ENCODE measurements around the gene TAF6. TPM values are rescaled to one million over a fixed set of nuclear protein-coding genes. Genes with fewer than 3 reads are reported as not detected.

TAF6 gene
- total and polyA plus RNA-seq, 9 of the 15 experiments (the other 6 are each of a cell fraction or from before 2014, with no cell fraction given): 0.78 to 78.7 (median 21.3) TPM

- Histone ChIP-seq H3K9me3 (replicated peaks; ENCODE audit: control insufficient read depth, insufficient read depth, low read depth, low read length) (no peaks in the 10 kb centered on the region), H2AFZ (ENCODE audit: low read depth, low read length) (no peak overlapping the region), H3K9me1 (ENCODE audit: control insufficient read depth, insufficient read depth, low read length) (peaks cover 3% of the 10 kb centered on the region), H3K79me2 (ENCODE audit: control insufficient read depth, insufficient read depth, low read length) (peaks cover 44% of the 10 kb centered on the region), H3K27me3 (ENCODE audit: control insufficient read depth in 2 of 2, insufficient read depth in 2 of 2, low read length in 2 of 2) (no peaks in the 10 kb centered on the region), H3K36me3 (ENCODE audit: control insufficient read depth, insufficient read depth, low read length) (peaks cover 100% of the 10 kb centered on the region), H3K4me2 (ENCODE audit: insufficient read depth, low read length) (no peak overlapping the region), H4K20me1 (replicated peaks; ENCODE audit: control insufficient read depth, insufficient read depth, low read length) (peaks cover 58% of the 10 kb centered on the region), H3K4me1 (replicated peaks in 1 of 2; ENCODE audit: control insufficient read depth in 2 of 2, insufficient read depth in 2 of 2, low read length in 2 of 2) (peaks cover 6 to 17% of the 10 kb centered on the region in 2 experiments; a peak in 4 of 5 replicates), H3K27ac (ENCODE audit: extremely low read depth, low read depth, low read length) (no peak overlapping the region), H3K9ac (ENCODE audit: insufficient read depth in 1 of 2, low read depth in 2 of 2, low read length in 2 of 2) (no peak overlapping the region), H3K4me3 (no peak overlapping the region)
- ATAC-seq (no peak), DNase-seq (ENCODE audit: extremely low read depth in 1 of 4, low spot score in 3 of 4) (no peak), FAIRE-seq (no peak)
- in situ Hi-C loops (cut with MboI) (no loop called here), intact Hi-C loops (cut with micrococcal nuclease) (no loop called here)
- 92% methylated on average over 9 of the region's 9 CpGs for WGBS (ENCODE audit: insufficient coverage, low coverage, missing lambda C conversion rate)
- BruUV-seq (replicated peaks): no TSS peak
- POLR2A ChIA-PET: interaction anchor here (0.9 to 1.4 kb wide), 6 partner anchors 10 to 105 kb away, joined by 3 to 8 read pairs (median 4); no protein-coding TSS in a partner anchor
- CTCF ChIA-PET (ENCODE audit: low intra/inter-chr PET ratio): no interaction called here
- TF ChIP-seq SUPT5H (IDR thresholded peaks at IDR 0.05) (peak; percentile 47; the same call in 1 of the 2 replicates), PML (IDR thresholded peaks at IDR 0.05; ENCODE audit: low read length) (peak; percentile 45; the same call in 1 of the 2 replicates), YBX1 (IDR thresholded peaks at IDR 0.05) (no peak), ZNF518B (CRISPR knock-in tag; IDR thresholded peaks at IDR 0.05) (no peak), POLR2A (conservative IDR thresholded peaks at IDR 0.05) (peak; percentile 37), THAP7 (CRISPR knock-in tag; IDR thresholded peaks at IDR 0.05) (no peak), BRD4 (IDR thresholded peaks at IDR 0.05) (no peak), ZNF217 (CRISPR knock-in tag; IDR thresholded peaks at IDR 0.05) (no peak), MTA2 (IDR thresholded peaks at IDR 0.05; ENCODE audit: low read depth) (no peak), CBFA2T3 (IDR thresholded peaks at IDR 0.05) (no peak), ARID3B (CRISPR knock-in tag; IDR thresholded peaks at IDR 0.05; ENCODE audit: borderline replicate concordance) (no peak), BCLAF1 (IDR thresholded peaks at IDR 0.05; ENCODE audit: borderline replicate concordance in 1 of 2, control insufficient read depth in 1 of 2, low read depth in 2 of 2, low read length in 1 of 2) (0 out of 4 replicates have a peak, but pooled peaks of 1 of the 2 experiments have one; percentile 45), POLR2AphosphoS2 (IDR thresholded peaks at IDR 0.05; ENCODE audit: low read length) (peak; percentile 82), POLR2AphosphoS5 (IDR thresholded peaks at IDR 0.05; ENCODE audit: control insufficient read depth, insufficient read depth, low read depth, low read length) (peak; percentile 63; the same call in 1 of the 2 replicates)
These were observed 23.9 kb downstream of the TAF6 start for GRCh38 chr7:100095289-100095688.

Measured in K562 (cell line).